Endothelial cell of umbilical vein (primary cell): Measurements from ENCODE around the gene TMOD1. TPM values are rescaled to one million over a fixed set of nuclear protein-coding genes. Genes with fewer than 3 reads are reported as not detected.

Source experiments
- BruUV-seq: library from RNA; stranded (reverse); fragments of 400-500 nt; replicated peaks from 2 replicates; lab custom pipeline; 2021; lab: Mats Ljungman, UMichigan
- CTCF ChIA-PET: fragments of 300-600, 350-600 bp; sonication (Branson Sonifier 250); formaldehyde crosslinking; loops from one replicate; lab custom pipeline; 2021; ENCODE audit warnings: antibody characterized with exemption, inconsistent platforms; lab: Charles Lee
- POLR2A ChIA-PET: fragments of 300-600, 350-600 bp; sonication (Branson Sonifier 250); formaldehyde crosslinking; loops from one replicate; lab custom pipeline; 2021; ENCODE audit warnings: antibody characterized with exemption, inconsistent platforms; lab: Charles Lee
- DNase-seq: peaks from one replicate; pipeline ENCODE4 v3.0.0-alpha.2; 2011; ENCODE audit warnings: low read depth, low spot score
- FAIRE-seq: peaks from 2 replicates; lab custom pipeline; 2011; peaks lifted over from hg19 to GRCh38; lab: Jason Lieb, UNC
- H2AFZ ChIP-seq: 2 replicates; pipeline ENCODE4 v1.6.0; 2012; ENCODE audit warnings: low read depth, low read length, control low read depth, inconsistent platforms
- H3K27ac ChIP-seq: 2 replicates; pipeline ENCODE4 v1.5.1; 2011; ENCODE audit warnings: low read depth, mild to moderate bottlenecking, control low read depth, low read length, moderate library complexity; ENCODE audit not compliant: insufficient read depth
- H3K27me3 ChIP-seq, 2 experiments: 2 replicates each; pipeline versions ENCODE4 v1.6.0 to v1.6.1; 2011; ENCODE audit warnings: low read length in 2 of 2, mixed read lengths in 1 of 2; ENCODE audit not compliant: control insufficient read depth in 2 of 2, insufficient read depth in 2 of 2
- H3K36me3 ChIP-seq, 2 experiments: 2 replicates in 1 of 2; 3 replicates in 1 of 2; pipeline ENCODE4 v1.5.1; 2011; ENCODE audit warnings: low read length in 2 of 2, mild to moderate bottlenecking in 1 of 2, moderate library complexity in 1 of 2; ENCODE audit not compliant: control insufficient read depth in 2 of 2, insufficient read depth in 2 of 2; ENCODE audit errors: extremely low read depth in 1 of 2
- H3K4me1 ChIP-seq: 3 replicates; pipeline ENCODE4 v1.5.1; 2011; ENCODE audit warnings: mild to moderate bottlenecking, low read length; ENCODE audit not compliant: control insufficient read depth, insufficient read depth; ENCODE audit errors: extremely low read depth
- H3K4me2 ChIP-seq: 2 replicates; pipeline ENCODE4 v1.6.1; 2011; ENCODE audit warnings: low read length, control low read depth, mixed read lengths; ENCODE audit not compliant: insufficient read depth
- H3K4me3 ChIP-seq, 3 experiments: fragments of 200-600 bp in 1 of 3; sonication (generic), shearing (Covaris generic) in 1 of 3; replicated peaks in 1 of 3; 2 replicates each; pipeline ENCODE4 v1.5.1; 2011 to 2016; ENCODE audit warnings: control low read depth in 3 of 3, low read length in 3 of 3, mild to moderate bottlenecking in 2 of 3, inconsistent platforms in 1 of 3, low read depth in 1 of 3, moderate library complexity in 1 of 3; ENCODE audit not compliant: insufficient read depth in 1 of 3
- H3K79me2 ChIP-seq: 2 replicates; pipeline ENCODE4 v1.6.0; 2012; ENCODE audit warnings: low read length, inconsistent platforms; ENCODE audit not compliant: control insufficient read depth, insufficient read depth
- H3K9ac ChIP-seq: replicated peaks from 2 replicates; pipeline ENCODE3; 2011; ENCODE audit warnings: low read length, control low read depth; ENCODE audit not compliant: insufficient read depth; ENCODE audit errors: extremely low read depth
- H3K9me1 ChIP-seq: replicated peaks from 3 replicates; pipeline ENCODE4 v1.6.0; 2011; ENCODE audit warnings: mild to moderate bottlenecking, low read length; ENCODE audit not compliant: control insufficient read depth, insufficient read depth; ENCODE audit errors: extremely low read depth
- H3K9me3 ChIP-seq: replicated peaks from 2 replicates; pipeline ENCODE4 v1.5.1; 2012; ENCODE audit warnings: low read length, inconsistent platforms; ENCODE audit not compliant: control insufficient read depth, insufficient read depth
- H4K20me1 ChIP-seq: replicated peaks from 2 replicates; pipeline ENCODE3; 2011; ENCODE audit warnings: mild to moderate bottlenecking, low read length; ENCODE audit not compliant: control insufficient read depth, insufficient read depth; ENCODE audit errors: extremely low read depth
- FOS ChIP-seq: IDR thresholded peaks from 2 replicates; pipeline ENCODE4 v1.6.1; 2011; ENCODE audit warnings: mild to moderate bottlenecking, low read length, moderate library complexity, borderline replicate concordance; ENCODE audit not compliant: insufficient read depth
- JUN ChIP-seq: IDR thresholded peaks from 2 replicates; pipeline ENCODE4 v1.6.1; 2011; ENCODE audit warnings: borderline replicate concordance, low read depth; ENCODE audit not compliant: insufficient read length, insufficient read depth
- MYC ChIP-seq: IDR thresholded peaks from one replicate; pipeline ENCODE4 v1.6.1; 2011; ENCODE audit warnings: mild to moderate bottlenecking, low read depth, low read length
- POLR2AphosphoS5 ChIP-seq: IDR thresholded peaks from 2 replicates; pipeline ENCODE4 v1.6.1; 2012; ENCODE audit warnings: low read depth, mild to moderate bottlenecking, control low read depth, low read length, moderate library complexity; ENCODE audit not compliant: insufficient read depth
- dilution Hi-C: fragments of 300-500 bp; cut with MboI; formaldehyde crosslinking; loops from one replicate; pipeline ENCODE4 v1.15.0; 2019; ENCODE audit warnings: low sequenced_read_pairs; ENCODE audit not compliant: extremely low pct_ligation_motif_present
- intact Hi-C: fragments of 100-400 bp; cut with micrococcal nuclease; formaldehyde crosslinking; loops from one replicate; pipeline ENCODE4 v1.10.0; 2022
- polyA plus RNA-seq, 4 experiments: library from polyadenylated mRNA; depleted of rRNA in 3 of 4; stranded (reverse) in 3 of 4; unstranded in 1 of 4; fragments of >200 nt; gene quantifications; 2 replicates each; pipeline versions ENCODE4 v1.2.1 to v1.2.3, GENCODE V29; 2011 to 2012; ENCODE audit warnings: missing spikeins in 1 of 4
- total RNA-seq: library from RNA; stranded (reverse); gene quantifications from 2 replicates; pipeline ENCODE4 v1.2.3, GENCODE V29; 2021
- TF ChIP-seq, protein P1 (sequence below), 2 donors: IDR thresholded peaks; 1 replicate in 1 of 2; 2 replicates in 1 of 2; pipeline ENCODE4 v1.5.1; 2011; ENCODE audit warnings: low read length in 2 of 2, mild to moderate bottlenecking in 2 of 2, moderate library complexity in 2 of 2, control low read depth in 1 of 2, inconsistent platforms in 1 of 2, low read depth in 1 of 2; ENCODE audit not compliant: insufficient read depth in 1 of 2; ENCODE audit errors: extremely low read depth in 1 of 2
- TF ChIP-seq, protein P2 (sequence below): IDR thresholded peaks from 2 replicates; pipeline ENCODE4 v1.6.1; 2011; ENCODE audit not compliant: insufficient read depth, insufficient read length

The TMOD1 gene
- total and polyA plus RNA-seq, 2 donors (not counting 3 experiments of a cell fraction or from before 2014, with no cell fraction given), result 0.26 to 1.4 TPM

DNA sequence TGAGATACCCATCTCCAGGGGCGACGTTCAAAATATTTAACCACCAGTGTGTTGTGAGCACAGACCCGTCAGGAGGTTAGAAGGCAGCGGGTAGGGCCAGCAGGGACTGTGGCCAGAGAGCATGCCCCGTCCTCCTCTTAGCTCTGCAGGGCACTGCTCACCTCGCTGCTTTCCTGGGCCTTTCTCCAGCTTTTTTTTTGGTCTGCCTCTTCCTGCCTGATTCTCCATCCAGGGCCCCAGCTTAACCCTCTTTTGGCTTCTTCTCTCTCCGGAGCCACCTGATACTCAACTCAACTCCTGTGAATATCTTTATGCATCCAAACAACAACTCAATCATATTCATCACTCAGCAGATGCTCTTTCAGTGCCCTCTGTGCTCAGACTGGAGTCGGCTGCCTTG lies 44.0 kb downstream of the TMOD1 start:
- no peaks in the 10 kb centered on the region for H3K36me3 ChIP-seq
- no peak overlapping the region for H3K4me3 ChIP-seq
- no peak overlapping the region for H3K27ac ChIP-seq
- no peak overlapping the region for H3K9ac ChIP-seq
- no peak overlapping the region for H2AFZ ChIP-seq
- BruUV-seq, result no TSS peak
- dilution Hi-C loops, result no loop called here
- no peaks in the 10 kb centered on the region for H3K9me1 ChIP-seq
- no peak overlapping the region for H3K4me2 ChIP-seq
- DNase-seq (no peak), FAIRE-seq (no peak)
- intact Hi-C loops, result no loop called here
- no peaks in the 10 kb centered on the region for H3K79me2 ChIP-seq
- H4K20me1 ChIP-seq, result no peaks in the 10 kb centered on the region
- TF ChIP-seq JUN (no peak), FOS (no peak), MYC (no peak), POLR2AphosphoS5 (no peak)
- TF ChIP-seq, protein P1, sequence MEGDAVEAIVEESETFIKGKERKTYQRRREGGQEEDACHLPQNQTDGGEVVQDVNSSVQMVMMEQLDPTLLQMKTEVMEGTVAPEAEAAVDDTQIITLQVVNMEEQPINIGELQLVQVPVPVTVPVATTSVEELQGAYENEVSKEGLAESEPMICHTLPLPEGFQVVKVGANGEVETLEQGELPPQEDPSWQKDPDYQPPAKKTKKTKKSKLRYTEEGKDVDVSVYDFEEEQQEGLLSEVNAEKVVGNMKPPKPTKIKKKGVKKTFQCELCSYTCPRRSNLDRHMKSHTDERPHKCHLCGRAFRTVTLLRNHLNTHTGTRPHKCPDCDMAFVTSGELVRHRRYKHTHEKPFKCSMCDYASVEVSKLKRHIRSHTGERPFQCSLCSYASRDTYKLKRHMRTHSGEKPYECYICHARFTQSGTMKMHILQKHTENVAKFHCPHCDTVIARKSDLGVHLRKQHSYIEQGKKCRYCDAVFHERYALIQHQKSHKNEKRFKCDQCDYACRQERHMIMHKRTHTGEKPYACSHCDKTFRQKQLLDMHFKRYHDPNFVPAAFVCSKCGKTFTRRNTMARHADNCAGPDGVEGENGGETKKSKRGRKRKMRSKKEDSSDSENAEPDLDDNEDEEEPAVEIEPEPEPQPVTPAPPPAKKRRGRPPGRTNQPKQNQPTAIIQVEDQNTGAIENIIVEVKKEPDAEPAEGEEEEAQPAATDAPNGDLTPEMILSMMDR (IDR thresholded peaks at IDR 0.05; ENCODE audit: extremely low read depth in 1 of 2, insufficient read depth in 1 of 2, low read depth in 1 of 2, low read length in 2 of 2), result no peak
- TF ChIP-seq, protein P2, sequence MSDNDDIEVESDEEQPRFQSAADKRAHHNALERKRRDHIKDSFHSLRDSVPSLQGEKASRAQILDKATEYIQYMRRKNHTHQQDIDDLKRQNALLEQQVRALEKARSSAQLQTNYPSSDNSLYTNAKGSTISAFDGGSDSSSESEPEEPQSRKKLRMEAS, result no peak
- H3K9me3 ChIP-seq, result no peaks in the 10 kb centered on the region
- H3K4me1 ChIP-seq, result no peaks in the 10 kb centered on the region
- peaks cover 0 to 11% of the 10 kb centered on the region in 2 experiments for H3K27me3 ChIP-seq
- ChIA-PET POLR2A (no interaction called here), CTCF (interaction anchor here (0.8 to 6.6 kb wide), 2 partner anchors 53 to 71 kb away, joined by 3 to 30 read pairs; no protein-coding TSS in a partner anchor)
